Hepatocyte (in vitro differentiated cells): ENCODE measurements around the gene WFDC6. TPM values are rescaled to one million over a fixed set of nuclear protein-coding genes. Genes with fewer than 3 reads are reported as not detected.

ENCODE experiments used
- DNase-seq: peaks from one replicate; pipeline ENCODE4 v3.0.0-alpha.2; 2016; ENCODE audit warnings: low spot score
- H2AFZ ChIP-seq: fragments of 200-600 bp; sonication (generic); 2 replicates; pipeline ENCODE4 v1.6.0; 2016; ENCODE audit warnings: antibody characterized with exemption, mild to moderate bottlenecking
- H3K27ac ChIP-seq: fragments of 200-600 bp; sonication (generic); 2 replicates; pipeline ENCODE4 v1.5.1; 2016; ENCODE audit warnings: mild to moderate bottlenecking
- H3K27me3 ChIP-seq: fragments of 200-600 bp; sonication (generic); 2 replicates; pipeline ENCODE4 v1.6.1; 2016
- H3K36me3 ChIP-seq: fragments of 200-600 bp; sonication (generic); replicated peaks from 2 replicates; pipeline ENCODE4 v1.5.1; 2016; ENCODE audit warnings: low read depth; ENCODE audit not compliant: insufficient read depth
- H3K4me1 ChIP-seq: fragments of 200-600 bp; sonication (generic); 2 replicates; pipeline ENCODE4 v1.5.1; 2016; ENCODE audit warnings: mild to moderate bottlenecking, moderate library complexity; ENCODE audit not compliant: insufficient read depth
- H3K4me2 ChIP-seq: fragments of 200-600 bp; sonication (generic); 2 replicates; pipeline ENCODE4 v1.6.0; 2016
- H3K4me3 ChIP-seq: fragments of 200-600 bp; sonication (generic); 2 replicates; pipeline ENCODE4 v1.5.1; 2016; ENCODE audit warnings: mild to moderate bottlenecking
- H3K79me2 ChIP-seq: fragments of 200-600 bp; sonication (generic); 2 replicates; pipeline ENCODE4 v1.6.0; 2017; ENCODE audit warnings: mild to moderate bottlenecking
- H3K9me2 ChIP-seq: fragments of 200-600 bp; sonication (generic); replicated peaks from 2 replicates; pipeline ENCODE4 v1.6.0; 2017; ENCODE audit warnings: mild to moderate bottlenecking; ENCODE audit not compliant: insufficient read depth
- H3K9me3 ChIP-seq: fragments of 200-600 bp; sonication (generic); 2 replicates; pipeline ENCODE4 v1.5.1; 2016; ENCODE audit warnings: low read depth, mild to moderate bottlenecking
- H4K20me1 ChIP-seq: fragments of 200-600 bp; sonication (generic); 2 replicates; pipeline ENCODE4 v1.6.0; 2016; ENCODE audit warnings: mild to moderate bottlenecking; ENCODE audit not compliant: insufficient read depth, poor library complexity, severe bottlenecking
- EZH2 ChIP-seq: fragments of 200-600 bp; sonication (generic); IDR thresholded peaks from 2 replicates; pipeline ENCODE4 v1.6.1; 2016; ENCODE audit warnings: antibody characterized with exemption, mild to moderate bottlenecking, borderline replicate concordance
- EZH2phosphoT487 ChIP-seq: fragments of 200-600 bp; sonication (generic); IDR thresholded peaks from one replicate; pipeline ENCODE4 v1.6.1; 2018; ENCODE audit warnings: antibody characterized with exemption, mild to moderate bottlenecking, low read depth, moderate library complexity; ENCODE audit not compliant: unreplicated experiment, severe bottlenecking
- WGBS: methylation state at CpG from one replicate; pipeline ENCODE4 v1.1.6; 2016; ENCODE audit warnings: low lambda C conversion rate; ENCODE audit errors: missing lambda C conversion rate; 5-methylcytosine and 5-hydroxymethylcytosine counted together
- polyA plus RNA-seq: library from polyadenylated mRNA; unstranded; fragments of >200 nt; fragmentation: Nextera tagmentation; extraction: Ambion mirVana; gene quantifications from 2 replicates; pipeline ENCODE4 v1.2.1, GENCODE V29; 2016
- total RNA-seq: library from RNA; depleted of rRNA; stranded (reverse); fragments of >200 nt; gene quantifications from 2 replicates; pipeline ENCODE4 v1.2.3, GENCODE V29; 2014
- TF ChIP-seq, protein P1 (sequence below): fragments of 200-600 bp; sonication (generic); IDR thresholded peaks from 2 replicates; pipeline ENCODE4 v1.5.1; 2016; ENCODE audit warnings: antibody characterized with exemption, mild to moderate bottlenecking; ENCODE audit not compliant: poor library complexity

WFDC6 gene
- total and polyA plus RNA-seq, 2 experiments from 2014 or later = not detected

GRCh38 chr20:45581702-45582101, 42.4 kb upstream of the WFDC6 start:
- Histone ChIP-seq H3K79me2 (no peaks in the 10 kb centered on the region), H3K36me3 (no peaks in the 10 kb centered on the region), H3K27ac (no peak overlapping the region), H3K4me1 (no peaks in the 10 kb centered on the region), H3K9me3 (no peaks in the 10 kb centered on the region), H3K27me3 (no peaks in the 10 kb centered on the region), H3K4me2 (no peak overlapping the region), H2AFZ (no peak overlapping the region), H3K9me2 (no peaks in the 10 kb centered on the region), H4K20me1 (no peaks in the 10 kb centered on the region), H3K4me3 (no peak overlapping the region)
- DNase-seq = no peak
- no peak for TF ChIP-seq EZH2
- TF ChIP-seq, protein P1, sequence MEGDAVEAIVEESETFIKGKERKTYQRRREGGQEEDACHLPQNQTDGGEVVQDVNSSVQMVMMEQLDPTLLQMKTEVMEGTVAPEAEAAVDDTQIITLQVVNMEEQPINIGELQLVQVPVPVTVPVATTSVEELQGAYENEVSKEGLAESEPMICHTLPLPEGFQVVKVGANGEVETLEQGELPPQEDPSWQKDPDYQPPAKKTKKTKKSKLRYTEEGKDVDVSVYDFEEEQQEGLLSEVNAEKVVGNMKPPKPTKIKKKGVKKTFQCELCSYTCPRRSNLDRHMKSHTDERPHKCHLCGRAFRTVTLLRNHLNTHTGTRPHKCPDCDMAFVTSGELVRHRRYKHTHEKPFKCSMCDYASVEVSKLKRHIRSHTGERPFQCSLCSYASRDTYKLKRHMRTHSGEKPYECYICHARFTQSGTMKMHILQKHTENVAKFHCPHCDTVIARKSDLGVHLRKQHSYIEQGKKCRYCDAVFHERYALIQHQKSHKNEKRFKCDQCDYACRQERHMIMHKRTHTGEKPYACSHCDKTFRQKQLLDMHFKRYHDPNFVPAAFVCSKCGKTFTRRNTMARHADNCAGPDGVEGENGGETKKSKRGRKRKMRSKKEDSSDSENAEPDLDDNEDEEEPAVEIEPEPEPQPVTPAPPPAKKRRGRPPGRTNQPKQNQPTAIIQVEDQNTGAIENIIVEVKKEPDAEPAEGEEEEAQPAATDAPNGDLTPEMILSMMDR = no peak
- no peak for TF ChIP-seq EZH2phosphoT487

GRCh38 chr20:45579184-45579583, 39.9 kb upstream of the WFDC6 start, which contains the start of gene WFDC8:
Gene WFDC8 (minus strand): TSS chr20:45579284. CDS start chr20:45579247, 37 bp downstream.
- H3K4me3 ChIP-seq = no peak within 1 kb of the TSS
- no peaks in the 10 kb centered on the region for H3K9me2 ChIP-seq
- H2AFZ ChIP-seq = no peak within 1 kb of the TSS
- no peaks in the 10 kb centered on the region for H3K9me3 ChIP-seq
- no peaks in the 10 kb centered on the region for H4K20me1 ChIP-seq
- no peaks in the 10 kb centered on the region for H3K4me1 ChIP-seq
- WGBS = 84% methylated on average over 4 of the region's 4 CpGs
- TF ChIP-seq, protein P1 = no peak
- TF ChIP-seq EZH2 = no peak
- no peak for TF ChIP-seq EZH2phosphoT487
- H3K27ac ChIP-seq = no peak within 1 kb of the TSS
- no peak within 1 kb of the TSS for H3K4me2 ChIP-seq
- H3K79me2 ChIP-seq = no peaks in the 10 kb centered on the region
- no peaks in the 10 kb centered on the region for H3K36me3 ChIP-seq
- DNase-seq = no peak
- H3K27me3 ChIP-seq = no peaks in the 10 kb centered on the region

GRCh38 chr20:45578231-45578630, 38.9 kb upstream of the WFDC6 start:
- Histone ChIP-seq H4K20me1 (no peaks in the 10 kb centered on the region), H3K9me3 (no peaks in the 10 kb centered on the region), H2AFZ (no peak overlapping the region), H3K4me3 (no peak overlapping the region), H3K27ac (no peak overlapping the region), H3K4me1 (no peaks in the 10 kb centered on the region), H3K36me3 (no peaks in the 10 kb centered on the region), H3K9me2 (no peaks in the 10 kb centered on the region), H3K4me2 (no peak overlapping the region), H3K27me3 (no peaks in the 10 kb centered on the region), H3K79me2 (no peaks in the 10 kb centered on the region)
- DNase-seq = no peak
- TF ChIP-seq, protein P1 = no peak
- TF ChIP-seq EZH2 = no peak
- no peak for TF ChIP-seq EZH2phosphoT487
- 85% methylated on average over 1 of the region's 1 CpG for WGBS

DNA sequence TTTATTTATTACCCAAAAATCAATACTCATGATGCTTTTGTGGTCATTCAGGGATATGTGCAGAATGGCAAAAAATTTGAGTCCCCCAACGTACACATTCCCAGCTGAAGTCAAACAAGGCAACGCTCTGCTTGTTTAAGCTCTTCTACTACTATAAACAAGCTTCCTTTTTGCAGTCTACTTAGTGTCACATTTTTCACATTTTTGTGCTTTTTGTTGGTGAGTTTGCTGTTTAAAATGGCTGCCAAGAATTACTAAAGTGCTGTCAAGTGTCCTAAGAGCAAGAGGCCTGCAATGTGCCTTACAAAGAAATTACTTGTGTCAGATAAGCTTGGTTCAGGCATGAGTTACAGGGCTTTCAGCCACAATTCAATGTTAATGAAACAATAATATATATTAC, 37.7 kb upstream of the WFDC6 start:
- H2AFZ ChIP-seq = no peak overlapping the region
- WGBS = 6% methylated on average over 2 of the region's 2 CpGs
- TF ChIP-seq EZH2phosphoT487 (no peak), EZH2 (no peak)
- TF ChIP-seq, protein P1 = no peak

More for the DNA sequence above, 37.7 kb upstream of the WFDC6 start:
- no peaks in the 10 kb centered on the region for H3K36me3 ChIP-seq
- H3K9me3 ChIP-seq = no peaks in the 10 kb centered on the region
- H4K20me1 ChIP-seq = no peaks in the 10 kb centered on the region
- no peak for DNase-seq
- H3K9me2 ChIP-seq = no peaks in the 10 kb centered on the region
- H3K4me2 ChIP-seq = no peak overlapping the region
- H3K4me3 ChIP-seq = no peak overlapping the region
- H3K4me1 ChIP-seq = no peaks in the 10 kb centered on the region
- no peaks in the 10 kb centered on the region for H3K27me3 ChIP-seq
- H3K79me2 ChIP-seq = no peaks in the 10 kb centered on the region
- no peak overlapping the region for H3K27ac ChIP-seq
